ENCODE results near the gene CC2D1B.

DNA sequence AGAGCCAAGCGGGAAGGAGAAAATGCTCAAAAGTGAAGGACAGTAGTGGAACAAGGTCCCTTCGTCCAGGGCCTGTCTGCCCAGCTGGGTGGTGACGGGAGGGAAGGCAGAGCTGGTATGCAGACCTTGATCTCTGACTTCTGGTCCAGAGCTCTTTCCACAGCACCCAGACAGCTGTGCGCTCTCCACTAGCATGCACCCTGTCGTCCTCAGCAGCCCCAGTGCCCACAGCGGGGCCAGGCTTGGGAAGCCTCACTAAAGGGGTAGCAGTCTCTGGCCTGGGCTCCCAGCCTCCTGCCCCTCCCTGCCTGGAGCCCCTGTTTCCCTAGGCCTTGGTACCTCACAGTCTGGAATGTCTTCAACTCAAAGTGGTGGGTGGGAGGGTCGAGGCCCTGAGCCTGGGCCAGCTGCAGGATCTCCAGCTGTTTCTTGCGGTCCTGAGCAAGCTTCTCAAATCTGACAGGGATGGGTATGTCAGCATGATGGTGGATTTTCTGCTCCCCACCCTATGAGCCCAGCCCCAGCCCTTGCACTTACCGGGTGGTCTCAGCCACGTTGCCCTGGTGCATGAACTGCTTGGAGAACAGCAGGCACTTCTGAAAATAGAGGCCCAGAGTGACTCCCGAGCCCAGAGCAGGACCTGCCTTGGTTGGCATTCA, 10.0 kb downstream of the CC2D1B start:
- no peak for TF ChIP-seq CTCF (IDR thresholded peaks at IDR 0.05)
- no peak for TF ChIP-seq POLR2A (IDR thresholded peaks at IDR 0.05)
